Activated T-helper 1 cell treated with anti-CD3 and anti-CD28 coated beads, Interleukin-2, amount 50 U/mL, for 16 hours (primary cell): ENCODE data around the gene CPXM1.
"Not testable (repeated sequence)": the region's sequence is repeated elsewhere in the genome, so short reads cannot be mapped to it uniquely, and the experiment has no call there.

Source experiments
- DNase-seq, 2 donors: peaks; one replicate each; pipeline ENCODE4 v3.0.0-alpha.2; 2020; ENCODE audit warnings: low read depth in 1 of 2, low spot score in 1 of 2

The CPXM1 gene

DNA sequence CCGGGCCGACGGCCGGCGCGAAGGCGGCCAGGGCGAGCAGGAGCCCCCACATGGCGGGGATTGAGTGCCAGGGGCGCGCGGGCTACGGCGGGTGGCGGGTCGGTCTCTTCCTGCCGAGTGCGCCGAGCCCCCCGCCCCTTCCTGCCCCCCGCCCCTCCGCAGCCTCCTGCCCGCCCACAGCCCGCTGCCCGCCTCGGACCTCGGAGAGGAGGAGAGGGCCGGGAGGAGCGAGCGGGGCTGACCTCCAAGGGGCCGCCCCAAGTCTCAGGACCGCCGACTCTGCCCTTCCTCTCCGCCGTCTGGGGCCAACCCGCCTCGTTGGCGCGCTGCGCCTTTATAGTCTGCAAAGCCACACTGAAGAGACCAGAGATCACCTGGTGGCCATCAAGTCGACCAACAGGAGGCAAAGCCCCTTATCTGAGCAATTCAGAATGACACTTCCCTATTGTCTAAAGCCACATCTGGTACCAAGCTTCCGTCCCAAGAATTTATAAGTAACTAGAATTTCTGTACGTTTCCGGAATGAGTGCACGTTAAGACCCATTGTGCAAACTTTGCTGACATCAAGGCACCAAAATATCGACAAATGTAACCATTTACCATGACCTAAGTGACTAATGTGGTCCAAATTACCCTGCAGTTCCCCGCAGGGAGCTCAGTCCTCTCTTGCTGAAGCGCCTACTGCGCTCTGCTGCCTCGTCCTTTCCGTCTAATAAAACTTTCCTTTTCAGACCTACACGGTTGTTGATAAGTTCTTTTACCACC, at the start of gene CPXM1:
Gene CPXM1, minus strand, starts transcription at position 107 of the 765 bp plus-strand sequence. Its CDS starts 55 bp downstream, at position 52.
- DNase-seq: no peak

DNA sequence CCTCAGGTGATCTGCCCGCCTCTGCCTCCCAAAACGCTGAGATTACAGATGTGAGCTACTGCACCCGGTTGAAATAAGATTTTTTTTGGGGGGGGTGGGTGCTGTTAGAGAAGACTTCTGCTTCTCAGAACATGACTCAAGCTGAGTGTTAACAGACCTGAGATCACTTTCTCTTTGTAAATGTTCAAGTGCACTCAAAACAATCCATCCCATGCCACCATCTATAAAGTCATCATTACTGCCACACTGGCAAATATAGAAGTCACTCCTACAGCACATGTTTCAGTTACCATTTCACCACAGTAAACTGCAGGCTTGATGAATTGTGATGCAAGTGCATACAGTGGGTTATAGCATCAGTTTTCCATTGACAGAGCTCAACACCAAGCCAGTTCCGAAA, 49.1 kb upstream of the CPXM1 start:
- DNase-seq: no peak

DNA sequence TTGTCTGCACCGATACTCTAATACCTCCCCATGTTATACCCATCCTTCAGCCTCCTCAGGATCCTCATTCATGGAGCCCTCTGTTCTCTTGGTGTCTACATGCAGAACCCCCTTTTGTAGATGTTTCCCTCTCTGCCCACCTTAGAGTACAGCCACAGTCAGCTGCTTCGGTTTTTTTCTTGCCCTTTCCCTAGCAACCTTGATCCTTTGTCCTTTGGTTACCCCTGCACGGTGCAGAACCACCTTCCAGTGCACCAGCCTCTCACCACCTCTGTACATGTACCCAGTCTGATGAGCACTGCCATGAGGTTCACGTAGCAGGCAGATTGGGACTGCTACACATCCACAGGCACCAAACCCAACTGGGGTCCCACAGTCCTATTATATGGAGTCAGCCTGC, 47.4 kb upstream of the CPXM1 start:
- no peak for DNase-seq

DNA sequence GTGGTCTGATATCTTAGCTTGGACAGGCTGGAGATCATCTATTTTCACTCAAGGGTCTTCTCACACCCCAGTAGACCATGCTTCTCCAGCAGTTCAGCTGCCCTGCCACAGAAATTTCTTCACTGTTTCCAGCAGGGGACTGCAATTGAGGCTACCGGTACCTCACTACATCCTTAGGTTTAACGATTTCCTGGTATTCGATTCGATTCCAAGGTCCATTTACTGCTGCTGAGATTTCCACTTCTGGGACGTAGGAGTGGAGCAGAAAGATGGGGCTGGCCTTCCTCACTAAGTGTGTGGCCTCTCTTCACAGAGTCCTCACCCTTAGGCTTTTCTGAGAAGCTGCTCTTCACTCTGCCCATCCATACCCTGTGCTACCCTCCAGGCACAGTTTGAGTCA, 46.3 kb upstream of the CPXM1 start:
- no peak for DNase-seq

DNA sequence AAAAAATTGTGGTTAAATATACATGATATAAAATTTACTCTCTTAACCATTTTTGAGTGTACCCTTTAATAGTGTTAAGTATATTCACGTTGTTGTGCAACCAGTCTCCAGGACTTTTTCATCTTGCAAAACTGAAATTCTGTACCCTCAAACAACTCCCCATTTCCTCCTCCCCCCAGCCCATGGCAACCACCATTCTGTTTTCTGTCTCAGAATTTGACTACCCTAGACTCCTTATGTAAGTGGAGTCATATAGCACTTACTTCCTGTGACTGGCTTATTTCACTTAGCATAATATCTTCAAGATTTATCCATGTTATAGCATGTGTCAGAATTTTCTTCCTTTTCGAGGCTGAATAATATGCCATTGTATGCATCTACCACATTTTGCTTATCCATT, 45.2 kb upstream of the CPXM1 start:
- DNase-seq: no peak

DNA sequence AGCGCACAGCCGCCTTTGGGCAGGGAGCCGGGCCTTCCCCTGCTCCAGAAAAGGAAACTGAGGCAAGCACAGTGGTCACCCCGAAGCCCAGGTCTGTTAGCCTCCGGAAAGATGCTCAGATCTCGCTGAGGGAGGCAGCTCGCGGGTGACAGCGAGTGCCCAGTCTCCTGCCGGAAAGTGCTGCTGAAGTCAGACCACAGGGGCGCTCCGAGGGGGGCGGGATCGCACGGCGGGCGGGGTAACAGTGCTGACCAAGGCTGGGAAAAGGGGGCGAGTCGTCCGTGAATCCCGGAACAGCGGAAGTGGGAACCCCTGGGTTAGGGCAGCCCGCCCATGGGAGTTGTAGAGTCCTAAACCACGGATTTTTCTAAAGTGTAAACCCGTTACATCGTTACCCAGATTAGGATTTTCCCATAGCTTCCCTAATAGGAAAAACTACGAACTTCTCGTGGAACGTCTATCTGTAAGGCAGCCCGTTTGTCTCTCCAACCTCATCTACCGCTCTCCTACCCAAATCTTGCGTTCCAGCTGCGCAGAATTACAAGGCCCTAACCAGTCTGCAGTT, 40.6 kb upstream of the CPXM1 start:
- DNase-seq: no peak

DNA sequence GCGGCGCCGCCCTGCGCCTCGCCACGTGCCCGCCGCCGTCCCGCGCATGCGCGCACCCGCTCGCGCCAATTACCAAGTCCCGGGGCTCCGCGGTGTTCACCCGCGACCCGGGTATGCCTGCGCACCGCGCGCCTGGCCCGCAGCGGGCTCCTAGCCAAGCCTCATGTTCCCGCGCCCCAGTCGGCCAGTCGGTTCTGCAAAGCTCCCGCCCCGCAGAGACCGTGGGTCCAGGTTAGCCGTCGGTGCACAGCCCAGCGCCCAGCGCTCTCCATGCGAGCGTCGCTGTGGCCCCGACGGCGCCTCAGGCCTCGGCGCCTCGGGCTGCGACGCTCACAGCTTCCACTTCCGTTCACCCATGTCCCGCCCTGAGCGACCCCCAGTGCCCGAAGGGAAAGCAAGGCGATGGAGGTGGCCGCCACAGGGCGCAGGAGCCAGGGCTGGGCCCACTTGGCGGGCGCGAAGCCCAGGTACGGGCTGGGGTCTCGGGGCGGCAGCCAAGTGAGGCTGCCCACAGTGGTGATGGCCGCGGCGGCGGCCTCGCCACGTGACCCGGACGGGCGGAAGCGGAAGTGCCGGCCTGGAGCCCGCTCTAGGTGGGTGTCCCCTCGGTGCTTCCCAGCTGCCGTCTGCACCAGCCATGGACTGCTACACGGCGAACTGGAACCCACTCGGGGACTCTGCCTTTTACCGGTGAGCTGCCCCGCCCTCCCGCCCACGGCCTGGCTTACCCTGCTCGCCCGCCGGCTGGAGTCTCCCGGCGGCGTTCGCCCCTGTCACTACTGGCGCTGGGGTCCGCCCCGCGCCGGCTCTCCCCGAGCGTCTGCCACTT, 39.9 kb upstream of the CPXM1 start, which contains the start of the genes PCED1A and VPS16:
Gene PCED1A, minus strand, starts transcription at position 518 of the 829 bp plus-strand sequence. CDS start 743 bp downstream, outside the sequence.
Gene VPS16, plus strand, starts transcription at position 608 of the 829 bp plus-strand sequence. Its CDS starts 30 bp downstream, at position 638.
- peak; percentile 77 to 83 for DNase-seq

DNA sequence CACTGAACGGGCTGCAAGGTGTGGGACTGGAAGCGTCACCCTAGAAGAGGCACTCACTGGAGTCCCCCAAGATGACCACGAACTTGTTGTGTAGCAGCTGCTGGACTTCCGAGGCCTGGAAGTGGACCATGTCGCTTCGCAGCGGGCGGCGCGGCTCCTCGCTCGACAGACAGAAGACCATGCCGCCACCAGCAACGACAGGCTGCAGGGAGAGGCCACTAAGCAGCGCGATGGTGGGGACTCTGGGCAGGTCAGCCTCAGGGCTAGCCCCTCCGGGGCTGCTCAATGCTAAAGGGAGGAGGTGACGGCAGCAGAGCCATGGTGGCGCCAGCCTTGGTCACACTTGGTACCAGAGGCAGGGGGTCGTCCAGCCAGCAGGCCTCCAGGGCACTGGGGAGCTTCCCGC, 39.3 kb upstream of the CPXM1 start:
- no peak for DNase-seq

DNA sequence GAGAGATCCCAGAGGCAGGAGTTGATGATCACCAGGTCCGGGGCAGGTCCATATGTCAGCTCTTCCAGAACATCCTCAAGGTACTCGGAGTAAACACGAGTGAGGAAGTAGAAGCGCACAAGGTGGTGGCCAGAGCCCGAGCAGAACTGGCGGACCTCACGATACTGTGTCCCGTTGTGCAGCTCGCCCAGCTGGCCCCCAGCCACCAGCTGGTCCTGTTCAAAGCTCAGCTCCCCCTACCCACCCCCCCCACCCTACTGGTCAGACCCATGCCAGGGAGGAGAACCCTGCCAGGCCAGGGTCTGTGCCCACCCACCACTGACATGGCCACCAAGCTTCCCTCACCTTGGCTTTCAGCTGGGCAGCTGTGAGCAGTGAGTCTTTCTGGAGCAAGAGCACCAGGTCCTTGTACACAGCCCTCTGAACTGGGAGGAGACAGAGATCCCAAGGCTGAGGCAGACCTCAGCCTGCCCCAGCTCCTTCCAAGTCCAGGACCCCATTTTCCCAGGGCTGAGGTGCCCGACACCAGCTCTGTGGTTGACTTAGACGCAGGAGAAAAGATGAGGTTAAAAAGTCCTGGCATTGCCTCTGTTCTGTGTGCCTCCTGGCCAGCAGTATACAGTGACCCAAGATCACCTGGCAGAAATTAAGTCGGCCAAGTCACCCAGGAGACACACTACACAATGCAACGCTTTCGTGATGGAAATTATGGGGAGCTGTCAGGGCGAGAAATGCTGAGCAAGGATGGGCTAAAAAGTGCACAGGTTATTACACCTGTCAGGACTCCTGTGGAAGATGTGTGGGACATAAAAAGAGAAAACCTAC, 38.6 kb upstream of the CPXM1 start:
- DNase-seq: no peak

DNA sequence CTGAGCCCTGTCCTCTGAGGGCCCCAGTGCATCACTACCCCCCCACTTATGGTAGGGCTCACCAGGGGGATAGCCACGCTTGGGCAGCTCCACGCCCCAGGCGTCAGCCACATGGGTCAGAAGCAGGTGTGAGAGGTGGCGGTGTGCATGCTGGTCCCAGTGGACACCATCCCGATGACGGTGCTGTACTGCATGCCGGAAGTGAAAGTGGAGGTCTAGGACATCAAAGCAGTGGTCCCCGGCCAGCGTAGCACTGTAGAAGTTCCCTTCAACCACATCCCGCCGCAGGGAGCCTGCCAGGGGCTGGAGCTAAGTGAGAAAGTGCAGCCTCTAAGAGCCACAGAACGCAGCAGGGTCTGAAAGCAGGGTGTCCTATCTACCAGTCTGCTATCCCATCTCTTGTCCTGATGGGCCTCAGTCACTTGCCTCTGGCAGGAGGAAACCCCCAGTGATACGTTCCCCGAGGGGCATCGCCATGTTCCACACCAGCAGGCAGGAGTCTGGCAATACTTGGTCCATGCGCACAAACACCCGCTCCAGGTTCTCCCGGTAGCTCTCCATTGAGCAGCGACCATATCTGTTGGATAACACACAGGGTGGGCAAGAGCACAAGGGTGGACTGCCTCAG, 37.9 kb upstream of the CPXM1 start:
- DNase-seq: no peak

DNA sequence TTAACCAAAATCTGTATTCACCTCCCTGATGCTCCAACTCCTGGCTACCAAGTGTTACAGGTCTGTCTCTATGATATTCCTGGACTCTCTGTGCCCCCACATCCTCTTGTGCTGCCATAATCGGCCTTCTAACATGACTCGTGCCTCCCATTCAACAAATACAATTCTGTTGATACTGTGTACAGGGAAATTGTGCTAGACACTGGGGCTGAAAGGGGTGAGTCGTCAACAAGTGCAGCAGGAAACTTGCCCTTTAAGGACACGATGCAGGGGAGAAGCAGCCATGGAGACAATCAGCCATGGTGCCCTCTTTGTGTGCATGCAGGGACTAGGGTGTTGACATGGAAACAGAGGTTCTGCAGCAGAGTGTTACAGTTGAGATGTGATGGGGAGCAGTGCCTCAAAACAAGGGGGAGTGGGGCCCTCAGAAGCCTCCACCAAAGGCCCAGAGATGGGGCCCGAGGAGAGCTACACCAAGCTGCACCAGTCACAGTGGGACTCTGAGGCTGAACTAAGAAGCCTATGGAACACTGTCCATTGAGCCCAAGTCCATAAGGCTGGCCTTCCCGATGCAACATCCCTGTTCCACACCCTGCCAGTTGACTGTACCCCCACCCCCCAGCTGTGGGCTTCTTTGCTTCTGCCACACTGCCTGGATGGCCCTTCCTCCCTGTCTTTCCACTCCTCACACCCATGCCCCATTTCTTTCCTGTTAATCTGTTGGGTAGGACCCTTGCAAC, 37.0 kb upstream of the CPXM1 start:
- DNase-seq: no peak

DNA sequence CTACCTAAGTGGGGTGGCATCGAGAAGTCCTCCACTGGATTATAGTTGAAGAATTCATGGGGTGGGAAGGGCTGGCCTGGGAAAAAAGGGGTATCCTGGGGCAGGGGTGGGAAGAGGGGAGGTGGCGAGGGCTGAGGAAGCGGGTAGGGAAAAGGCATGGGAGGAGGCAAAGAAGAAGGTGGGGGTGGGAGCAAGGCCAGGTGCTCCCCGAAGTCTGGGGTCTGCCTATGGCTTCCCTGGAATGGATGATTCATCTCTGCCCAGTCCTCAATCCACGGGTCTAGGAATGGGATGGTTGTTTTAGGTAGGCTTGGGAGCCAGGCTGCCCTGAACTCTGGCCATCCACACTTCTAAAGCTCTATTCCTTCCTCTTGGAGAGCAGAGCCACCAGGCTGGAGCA, 35.6 kb upstream of the CPXM1 start:
- no peak for DNase-seq

DNA sequence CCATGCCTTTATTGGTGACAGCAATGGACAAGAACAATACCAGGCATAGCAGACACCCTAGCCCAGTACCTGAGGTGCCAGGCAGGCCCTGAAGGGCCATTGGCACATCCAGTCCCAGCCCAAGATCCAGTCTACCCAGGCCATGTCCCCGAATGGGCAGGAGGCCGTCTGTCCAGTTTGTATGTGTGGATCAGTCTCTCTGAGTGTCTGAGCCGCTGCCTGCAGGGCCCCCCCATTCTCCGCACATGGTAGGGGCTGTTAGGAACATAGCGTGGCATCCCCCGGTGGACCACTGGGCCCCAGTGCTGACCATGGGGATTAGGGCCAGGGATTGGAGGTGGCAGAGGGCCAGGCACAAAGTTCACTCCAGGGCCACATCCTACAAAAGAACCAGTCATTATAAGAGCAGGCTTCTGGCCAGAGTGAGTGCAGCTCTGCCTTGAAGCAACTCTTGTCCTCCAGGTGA, 34.9 kb upstream of the CPXM1 start:
- DNase-seq: no peak

DNA sequence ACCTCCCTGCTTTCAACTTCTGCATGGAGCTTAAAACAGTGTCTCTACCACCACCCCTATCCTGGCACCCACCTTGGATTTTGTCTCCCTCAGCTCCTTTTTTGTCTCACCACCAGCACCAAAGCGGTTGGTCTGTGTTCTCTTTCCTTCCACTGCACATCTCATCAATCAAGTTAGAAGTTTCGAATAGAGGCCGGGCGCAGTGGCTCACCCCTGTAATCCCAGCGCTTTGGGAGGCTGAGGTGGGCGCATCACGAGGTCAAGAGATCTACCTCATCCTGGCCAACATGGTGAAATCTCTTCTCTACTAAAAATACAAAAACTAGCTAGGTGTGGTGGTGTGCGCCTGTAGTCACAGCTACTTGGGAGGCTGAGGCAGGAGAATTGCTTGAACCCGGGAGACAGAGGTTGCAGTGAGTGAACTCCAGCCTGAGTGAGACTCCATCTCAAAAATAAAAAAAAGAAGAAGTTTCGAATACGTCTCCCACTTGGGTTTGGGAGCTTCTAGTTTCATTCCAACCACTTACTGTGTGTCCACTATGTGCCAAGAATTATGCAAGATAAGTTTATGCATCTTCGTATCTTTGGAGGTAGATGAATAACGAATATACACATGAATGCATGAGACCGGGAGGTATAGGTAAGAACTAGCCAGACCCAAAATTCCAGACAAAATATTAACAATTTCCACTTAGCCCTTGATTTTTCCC, 34.1 kb upstream of the CPXM1 start:
- DNase-seq: no peak

DNA sequence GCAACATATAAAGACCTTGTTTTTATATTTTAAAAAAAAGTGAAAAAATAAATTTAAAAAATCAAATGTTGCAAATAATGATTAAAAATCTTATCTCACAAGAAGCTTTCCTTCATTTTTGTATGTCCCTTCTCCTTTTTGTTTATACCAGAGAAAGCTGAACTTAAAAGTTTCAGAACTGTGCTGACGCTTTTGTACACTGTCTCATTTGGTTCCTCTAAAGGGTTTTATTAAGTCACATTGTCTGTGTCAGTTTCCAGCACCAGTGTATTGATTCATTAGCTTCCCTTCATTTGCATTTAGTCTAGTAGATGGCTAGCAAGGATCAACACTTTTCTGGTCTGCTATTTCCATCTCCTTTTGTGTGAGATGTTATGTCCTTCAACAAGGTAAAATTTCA, 33.3 kb upstream of the CPXM1 start:
- no peak for DNase-seq

DNA sequence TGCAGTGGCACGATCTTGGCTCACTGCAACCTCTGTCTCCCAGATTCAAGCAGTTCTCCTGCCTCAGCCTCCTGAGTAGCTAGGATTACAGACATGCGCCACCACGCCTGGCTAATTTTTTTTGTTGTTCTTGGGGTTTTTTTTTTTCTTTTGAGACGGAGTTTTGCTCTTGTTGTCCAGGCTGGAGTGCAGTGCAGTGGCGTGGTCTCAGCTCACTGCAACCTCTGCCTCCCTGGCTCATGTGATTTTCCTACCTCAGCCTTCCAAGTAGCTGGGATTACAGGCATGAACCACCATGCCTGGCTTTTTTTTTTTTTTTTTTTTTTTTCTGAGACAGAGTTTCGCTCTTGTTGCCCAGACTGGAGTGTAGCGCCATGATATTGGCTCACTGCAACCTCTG, 30.8 kb upstream of the CPXM1 start:
- DNase-seq: not testable (repeated sequence)

DNA sequence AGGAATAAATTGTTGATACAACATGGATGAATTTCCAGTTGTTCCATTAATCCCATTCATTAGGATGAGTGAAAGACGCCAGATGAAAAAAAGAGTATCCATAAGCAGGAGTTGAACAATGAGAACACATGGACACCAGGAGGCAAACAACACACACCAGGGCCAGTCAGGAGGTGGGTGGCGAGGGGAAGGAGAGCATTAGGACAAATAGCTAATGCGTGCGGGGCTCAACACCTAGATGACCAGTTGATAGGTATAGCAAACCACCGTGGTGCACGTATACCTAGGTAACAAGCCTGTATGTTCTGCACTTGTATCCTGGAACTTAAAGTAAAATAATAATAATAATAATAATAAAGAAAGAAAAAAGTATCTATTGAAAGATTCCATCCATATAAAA, 28.9 kb upstream of the CPXM1 start:
- no peak for DNase-seq

DNA sequence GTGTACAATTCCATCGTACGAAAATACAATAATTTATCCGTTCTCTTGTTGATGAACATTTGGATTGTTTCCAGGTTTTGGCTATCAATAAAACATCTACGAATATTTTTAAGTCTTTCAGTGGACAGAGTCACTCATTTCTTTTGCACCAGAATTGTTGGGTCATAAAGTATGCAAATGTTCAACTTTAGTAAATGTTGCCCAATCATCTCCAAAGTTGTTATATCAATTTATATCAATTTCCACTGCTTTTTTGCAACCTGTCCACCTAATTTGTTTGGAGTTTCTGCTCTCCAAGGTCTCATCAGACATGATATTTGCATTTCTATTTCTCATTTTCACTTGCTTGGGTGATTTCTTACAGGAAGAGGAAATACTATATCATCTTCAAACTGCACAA, 26.2 kb upstream of the CPXM1 start:
- DNase-seq: no peak

DNA sequence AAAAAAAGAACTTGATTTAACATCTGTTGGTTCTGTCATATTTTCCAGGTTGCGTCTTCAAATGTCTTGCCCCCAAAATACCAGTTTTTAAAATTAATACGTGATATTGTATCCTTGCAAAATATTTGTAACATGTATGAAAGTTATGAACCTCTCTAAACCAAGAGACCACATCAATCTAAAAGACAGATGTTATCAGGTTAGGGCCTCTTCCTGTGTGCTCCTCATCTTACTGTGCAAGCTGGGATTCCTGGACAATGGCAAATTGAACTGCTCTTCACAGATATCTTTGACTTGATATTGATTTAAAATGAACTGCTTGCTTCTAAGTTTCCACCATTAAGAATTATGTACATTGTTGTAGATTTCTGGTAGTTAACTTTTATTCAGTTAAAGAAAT, 25.3 kb upstream of the CPXM1 start:
- no peak for DNase-seq
